Gastrocnemius medialis (tissue), 4 donors: Measurements from ENCODE around the gene RAB23.

Experiments used
- POLR2A ChIP-seq, 2 donors: fragments of 450-650 bp; IDR thresholded peaks; one replicate each; pipeline ENCODE4 v1.6.1; 2017; ENCODE audit warnings: antibody characterized with exemption in 2 of 2, mild to moderate bottlenecking in 2 of 2, moderate library complexity in 2 of 2
- TF ChIP-seq, protein P1 (sequence below), 5 experiments: fragments of 450-650 bp in 3 of 5; fragments of 200-600 bp in 2 of 5; sonication (generic) in 2 of 5; IDR thresholded peaks in 4 of 5; conservative IDR thresholded peaks in 1 of 5; 1 replicate in 4 of 5; 2 replicates in 1 of 5; pipeline ENCODE4 v1.5.1; 2016 to 2019; ENCODE audit warnings: antibody characterized with exemption in 5 of 5, mild to moderate bottlenecking in 3 of 5, moderate library complexity in 3 of 5

DNA sequence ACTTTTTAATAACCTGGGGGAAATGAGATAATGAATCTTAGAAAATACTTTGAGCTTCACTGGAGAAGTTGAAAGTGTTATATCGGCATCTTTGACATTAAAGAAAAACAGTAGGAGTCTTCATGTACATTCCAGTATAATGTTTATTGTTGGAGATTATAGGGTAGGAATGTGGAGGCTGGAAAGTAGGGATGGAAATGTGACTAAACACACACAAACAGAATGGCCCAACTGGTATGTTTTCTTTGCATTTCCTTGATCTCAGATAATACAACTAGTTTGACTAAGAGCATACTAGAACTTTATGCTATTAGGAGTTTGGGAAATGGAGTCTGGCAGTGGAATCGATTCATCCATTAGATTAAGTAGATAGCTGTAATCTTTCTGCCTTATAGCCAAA is 60.1 kb downstream of the RAB23 start:
- TF ChIP-seq, protein P1, sequence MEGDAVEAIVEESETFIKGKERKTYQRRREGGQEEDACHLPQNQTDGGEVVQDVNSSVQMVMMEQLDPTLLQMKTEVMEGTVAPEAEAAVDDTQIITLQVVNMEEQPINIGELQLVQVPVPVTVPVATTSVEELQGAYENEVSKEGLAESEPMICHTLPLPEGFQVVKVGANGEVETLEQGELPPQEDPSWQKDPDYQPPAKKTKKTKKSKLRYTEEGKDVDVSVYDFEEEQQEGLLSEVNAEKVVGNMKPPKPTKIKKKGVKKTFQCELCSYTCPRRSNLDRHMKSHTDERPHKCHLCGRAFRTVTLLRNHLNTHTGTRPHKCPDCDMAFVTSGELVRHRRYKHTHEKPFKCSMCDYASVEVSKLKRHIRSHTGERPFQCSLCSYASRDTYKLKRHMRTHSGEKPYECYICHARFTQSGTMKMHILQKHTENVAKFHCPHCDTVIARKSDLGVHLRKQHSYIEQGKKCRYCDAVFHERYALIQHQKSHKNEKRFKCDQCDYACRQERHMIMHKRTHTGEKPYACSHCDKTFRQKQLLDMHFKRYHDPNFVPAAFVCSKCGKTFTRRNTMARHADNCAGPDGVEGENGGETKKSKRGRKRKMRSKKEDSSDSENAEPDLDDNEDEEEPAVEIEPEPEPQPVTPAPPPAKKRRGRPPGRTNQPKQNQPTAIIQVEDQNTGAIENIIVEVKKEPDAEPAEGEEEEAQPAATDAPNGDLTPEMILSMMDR (IDR thresholded peaks at IDR 0.05 in 4 of 5, conservative IDR thresholded peaks at IDR 0.05 in 1 of 5): no peak
- TF ChIP-seq POLR2A (IDR thresholded peaks at IDR 0.05): no peak
